WTC11 (cell line): Measurements from ENCODE around the gene NFAM1. TPM values are rescaled to one million over a fixed set of nuclear protein-coding genes. Genes with fewer than 3 reads are reported as not detected.
A peak's percentile ranks its signal among the peaks of the same experiment; 100 is the strongest.

Source experiments
- ATAC-seq: fragments of 200-7000 bp; cut with Tn5 transposase; 2 replicates; pipeline ENCODE4 v1.10.0; 2021; ENCODE audit warnings: mild to moderate bottlenecking, moderate library complexity
- CTCF ChIA-PET: fragments of 300-600 bp; sonication (Branson Sonifier 250); formaldehyde crosslinking; loops from one replicate; lab custom pipeline; 2021; ENCODE audit warnings: antibody characterized with exemption; lab: Charles Lee
- POLR2A ChIA-PET: fragments of 350-600 bp; sonication (Branson Sonifier 250); formaldehyde crosslinking; loops from one replicate; lab custom pipeline; 2021; ENCODE audit warnings: antibody characterized with exemption; lab: Charles Lee
- DNase-seq: peaks from one replicate; pipeline ENCODE4 v3.0.0; 2021; ENCODE audit warnings: low spot score
- H3K27ac Mint-ChIP-seq: 2 replicates; pipeline ENCODE4 v1.8.0; 2021; ENCODE audit warnings: mixed read lengths
- H3K27me3 Mint-ChIP-seq: 2 replicates; pipeline ENCODE4 v1.8.0; 2021; ENCODE audit warnings: low read depth, mild to moderate bottlenecking, moderate library complexity, mixed read lengths
- H3K36me3 Mint-ChIP-seq: 2 replicates; pipeline ENCODE4 v1.8.0; 2021; ENCODE audit warnings: mixed read lengths
- H3K4me1 Mint-ChIP-seq: 2 replicates; pipeline ENCODE4 v1.8.0; 2022; ENCODE audit warnings: mixed read lengths
- H3K4me3 Mint-ChIP-seq: 2 replicates; pipeline ENCODE4 v1.8.0; 2021; ENCODE audit warnings: mild to moderate bottlenecking, moderate library complexity, mixed read lengths
- H3K9me3 Mint-ChIP-seq: 2 replicates; pipeline ENCODE4 v1.8.0; 2021; ENCODE audit warnings: mixed read lengths
- CBFB ChIP-seq: sonication (generic); formaldehyde crosslinking; IDR thresholded peaks from 2 replicates; pipeline ENCODE4 v1.8.1; 2022; ENCODE audit warnings: mild to moderate bottlenecking, low read depth, missing genetic modification reagents
- CDX4 ChIP-seq: fragments of 250-450 bp; sonication (Bioruptor Pico); IDR thresholded peaks from 2 replicates; pipeline ENCODE4 v1.9.0; 2021; ENCODE audit warnings: moderate library complexity, mild to moderate bottlenecking, inconsistent platforms, borderline replicate concordance
- E2F4 ChIP-seq: sonication (generic); formaldehyde crosslinking; IDR thresholded peaks from 2 replicates; pipeline ENCODE4 v1.8.1; 2022; ENCODE audit warnings: low read depth, mild to moderate bottlenecking, moderate library complexity, missing genetic modification reagents, borderline replicate concordance
- ELF4 ChIP-seq: sonication (generic); formaldehyde crosslinking; IDR thresholded peaks from 2 replicates; pipeline ENCODE4 v1.8.1; 2022; ENCODE audit warnings: low read depth, mild to moderate bottlenecking, moderate library complexity, missing genetic modification reagents
- FOXJ3 ChIP-seq: sonication (generic); formaldehyde crosslinking; IDR thresholded peaks from 2 replicates; pipeline ENCODE4 v1.9.0; 2021; ENCODE audit warnings: missing genetic modification reagents, mild to moderate bottlenecking, borderline replicate concordance
- FOXP1 ChIP-seq: sonication (generic); formaldehyde crosslinking; IDR thresholded peaks from 2 replicates; pipeline ENCODE4 v1.8.0; 2022; ENCODE audit warnings: missing genetic modification reagents, mild to moderate bottlenecking, moderate library complexity, borderline replicate concordance
- GABPB1 ChIP-seq: sonication (generic); formaldehyde crosslinking; IDR thresholded peaks from 2 replicates; pipeline ENCODE4 v1.8.1; 2023; ENCODE audit warnings: mild to moderate bottlenecking, missing genetic modification reagents
- GRHL2 ChIP-seq: fragments of 250-450 bp; sonication (Bioruptor Pico); IDR thresholded peaks from 2 replicates; pipeline ENCODE4 v1.8.0; 2022; ENCODE audit warnings: mild to moderate bottlenecking, moderate library complexity; ENCODE audit not compliant: insufficient replicate concordance, severe bottlenecking
- HMGA2 ChIP-seq: fragments of 250-450 bp; sonication (Bioruptor Pico); IDR thresholded peaks from 2 replicates; pipeline ENCODE4 v1.4.0; 2021; ENCODE audit warnings: mild to moderate bottlenecking, moderate library complexity
- HMGXB4 ChIP-seq: sonication (generic); formaldehyde crosslinking; IDR thresholded peaks from 2 replicates; pipeline ENCODE4 v1.8.1; 2023; ENCODE audit warnings: mild to moderate bottlenecking, moderate library complexity, missing genetic modification reagents
- IRF1 ChIP-seq: sonication (generic); formaldehyde crosslinking; IDR thresholded peaks from 2 replicates; pipeline ENCODE4 v1.8.0; 2023; ENCODE audit warnings: missing genetic modification reagents
- MAX ChIP-seq: sonication (generic); formaldehyde crosslinking; IDR thresholded peaks from 2 replicates; pipeline ENCODE4 v1.8.0; 2022; ENCODE audit warnings: mild to moderate bottlenecking, missing genetic modification reagents
- MXD4 ChIP-seq: fragments of 250-450 bp; sonication (Bioruptor Pico); IDR thresholded peaks from 2 replicates; pipeline ENCODE4 v1.8.0; 2021; ENCODE audit warnings: mild to moderate bottlenecking, moderate library complexity, borderline replicate concordance
- NFATC4 ChIP-seq: fragments of 250-450 bp; sonication (Bioruptor Pico); IDR thresholded peaks from 2 replicates; pipeline ENCODE4 v1.9.0; 2021; ENCODE audit warnings: mild to moderate bottlenecking
- NFE2L1 ChIP-seq: sonication (generic); formaldehyde crosslinking; IDR thresholded peaks from 2 replicates; pipeline ENCODE4 v1.8.1; 2023; ENCODE audit warnings: missing genetic modification reagents
- NFYB ChIP-seq: sonication (generic); formaldehyde crosslinking; conservative IDR thresholded peaks from 2 replicates; pipeline ENCODE4 v1.8.0; 2022; ENCODE audit warnings: low read depth, missing genetic modification reagents
- OVOL2 ChIP-seq: fragments of 250-450 bp; sonication (Bioruptor Pico); IDR thresholded peaks from 2 replicates; pipeline ENCODE4 v1.9.0; 2021; ENCODE audit warnings: mild to moderate bottlenecking, borderline replicate concordance
- PRRX2 ChIP-seq: fragments of 250-450 bp; sonication (Bioruptor Pico); IDR thresholded peaks from 2 replicates; pipeline ENCODE4 v1.8.0; 2021; ENCODE audit warnings: mild to moderate bottlenecking
- RORB ChIP-seq: fragments of 250-450 bp; sonication (Bioruptor Pico); IDR thresholded peaks from 2 replicates; pipeline ENCODE4 v1.9.0; 2021; ENCODE audit warnings: mild to moderate bottlenecking
- SMAD4 ChIP-seq: sonication (generic); formaldehyde crosslinking; IDR thresholded peaks from 2 replicates; pipeline ENCODE4 v1.8.0; 2022; ENCODE audit warnings: mild to moderate bottlenecking, missing genetic modification reagents
- SOX15 ChIP-seq: fragments of 250-450 bp; sonication (Bioruptor Pico); IDR thresholded peaks from 2 replicates; pipeline ENCODE4 v1.9.0; 2021; ENCODE audit warnings: mild to moderate bottlenecking
- TCF7 ChIP-seq: sonication (generic); formaldehyde crosslinking; IDR thresholded peaks from 2 replicates; pipeline ENCODE4 v1.8.0; 2022; ENCODE audit warnings: mild to moderate bottlenecking, low read depth, missing genetic modification reagents, moderate library complexity
- USF1 ChIP-seq: sonication (generic); formaldehyde crosslinking; IDR thresholded peaks from 2 replicates; pipeline ENCODE4 v1.8.0; 2022; ENCODE audit warnings: mild to moderate bottlenecking, missing genetic modification reagents
- ZBTB21 ChIP-seq: sonication (generic); formaldehyde crosslinking; IDR thresholded peaks from 2 replicates; pipeline ENCODE4 v1.8.1; 2023; ENCODE audit warnings: mild to moderate bottlenecking, missing genetic modification reagents, borderline replicate concordance
- ZNF219 ChIP-seq: sonication (generic); formaldehyde crosslinking; IDR thresholded peaks from 2 replicates; pipeline ENCODE4 v1.8.0; 2023; ENCODE audit warnings: missing genetic modification reagents, mild to moderate bottlenecking, borderline replicate concordance
- ZNF423 ChIP-seq: fragments of 250-450 bp; sonication (Bioruptor Pico); IDR thresholded peaks from 2 replicates; pipeline ENCODE4 v2.1.2; 2022; ENCODE audit warnings: mild to moderate bottlenecking, moderate library complexity
- ZNF425 ChIP-seq: fragments of 250-450 bp; sonication (Bioruptor Pico); conservative IDR thresholded peaks from 2 replicates; pipeline ENCODE4 v1.9.0; 2021; ENCODE audit warnings: mild to moderate bottlenecking
- total RNA-seq: library from RNA; stranded (reverse); gene quantifications from 3 replicates; pipeline ENCODE4 v1.2.3, GENCODE V29; 2021

NFAM1 gene
- total RNA-seq, 1 experiment from 2014 or later, result 1.6 TPM

- TF ChIP-seq USF1 (CRISPR knock-in tag) (no peak), NFYB (no peak), HMGA2 (no peak), SMAD4 (no peak), SOX15 (CRISPR knock-in tag) (no peak), GRHL2 (CRISPR knock-in tag) (no peak), FOXJ3 (CRISPR knock-in tag) (no peak), GABPB1 (CRISPR knock-in tag) (no peak), OVOL2 (CRISPR knock-in tag) (no peak), ZNF423 (CRISPR knock-in tag) (no peak), TCF7 (CRISPR knock-in tag) (no peak), HMGXB4 (CRISPR knock-in tag) (no peak), FOXP1 (CRISPR knock-in tag) (no peak), ELF4 (CRISPR knock-in tag) (no peak), CDX4 (CRISPR knock-in tag) (no peak), ZNF425 (no peak), NFE2L1 (CRISPR knock-in tag) (no peak)
- Mint-ChIP-seq H3K4me3 (peak overlapping the region; percentile 86), H3K36me3 (peaks cover 3% of the 10 kb centered on the region; the same call in 1 of the 2 replicates), H3K27ac (peak overlapping the region; percentile 73), H3K4me1 (peaks cover 61% of the 10 kb centered on the region), H3K27me3 (no peaks in the 10 kb centered on the region; the same call in 1 of the 2 replicates), H3K9me3 (no peaks in the 10 kb centered on the region)
- ATAC-seq (no peak), DNase-seq (no peak)
- POLR2A ChIA-PET, result interaction anchor here (1.0 kb wide), 1 partner anchor 12 kb away, joined by 6 read pairs; no protein-coding TSS in a partner anchor
- CTCF ChIA-PET, result interaction anchor here (0.9 to 2.7 kb wide), 5 partner anchors 9 to 72 kb away, joined by 3 to 9 read pairs (median 7); no protein-coding TSS in a partner anchor
Measured at GRCh38 chr22:42365942-42366695, 66.1 kb downstream of the NFAM1 start.

GRCh38 chr22:42365111-42365865, 66.9 kb downstream of the NFAM1 start:
- POLR2A ChIA-PET, result interaction anchor here (1.0 kb wide), 1 partner anchor 75 kb away, joined by 3 read pairs; no protein-coding TSS in a partner anchor
- Mint-ChIP-seq H3K9me3 (no peaks in the 10 kb centered on the region), H3K27me3 (peaks cover 4% of the 10 kb centered on the region; the same call in 1 of the 2 replicates), H3K27ac (peak overlapping the region; percentile 73), H3K36me3 (peaks cover 3% of the 10 kb centered on the region; the same call in 1 of the 2 replicates), H3K4me3 (peak overlapping the region; percentile 86), H3K4me1 (peaks cover 56% of the 10 kb centered on the region)
- CTCF ChIA-PET, result interaction anchor here (0.9 to 2.7 kb wide), 8 partner anchors 10 to 438 kb away, joined by 3 to 12 read pairs (median 6); partner anchors contain the start of gene TNFRSF13C
- ATAC-seq, result peak; percentile 8
- peak; percentile 46 for DNase-seq
- TF ChIP-seq NFATC4 (CRISPR knock-in tag) (no peak), IRF1 (CRISPR knock-in tag) (no peak), PRRX2 (CRISPR knock-in tag) (no peak), MXD4 (no peak), NFYB (no peak), RORB (CRISPR knock-in tag) (no peak), E2F4 (CRISPR knock-in tag) (no peak), MAX (peak; percentile 46), ZNF219 (no peak), ZBTB21 (CRISPR knock-in tag) (peak; percentile 27; the same call in 1 of the 2 replicates), CBFB (CRISPR knock-in tag) (no peak)
